K562 (cell line): ENCODE results near the gene CTNNA3. TPM values are rescaled to one million over a fixed set of nuclear protein-coding genes. Genes with fewer than 3 reads are reported as not detected.

ENCODE experiments used
- ATAC-seq: fragments of 200-7000 bp; cut with Tn5 transposase; 3 replicates; pipeline ENCODE4 v1.9.1; 2020; ENCODE audit warnings: moderate library complexity
- BruUV-seq: library from RNA; stranded (reverse); fragments of 400-500 nt; replicated peaks from 2 replicates; lab custom pipeline; 2021; lab: Mats Ljungman, UMichigan
- CTCF ChIA-PET: fragments of 300-600 bp; formaldehyde crosslinking; extraction: SDS; loops from one replicate; lab custom pipeline; 2021; ENCODE audit warnings: low intra/inter-chr PET ratio; lab: Yijun Ruan, JAX
- POLR2A ChIA-PET: fragments of 300-600, 350-650 bp; sonication (Branson Sonifier 250); formaldehyde crosslinking; extraction: SDS; loops from one replicate; lab custom pipeline; 2021; ENCODE audit warnings: antibody characterized with exemption, inconsistent platforms; lab: Yijun Ruan, JAX
- DNase-seq, 4 experiments: peaks; one replicate each; pipeline versions ENCODE4 v3.0.0 to v3.0.0-alpha.2; 2011 to 2018; ENCODE audit warnings: low spot score in 3 of 4, mixed read lengths in 3 of 4; ENCODE audit errors: extremely low read depth in 1 of 4
- FAIRE-seq: peaks from 2 replicates; lab custom pipeline; 2011; peaks lifted over from hg19 to GRCh38; lab: Jason Lieb, UNC
- H2AFZ ChIP-seq: 2 replicates; pipeline ENCODE4 v1.6.0; 2011; ENCODE audit warnings: low read depth, low read length, control low read depth, inconsistent platforms
- H3K27ac ChIP-seq: fragments of 200-600 bp; 3 replicates; pipeline ENCODE4 v1.8.0; 2011; ENCODE audit warnings: low read depth, mild to moderate bottlenecking, control low read depth, inconsistent platforms, low read length, moderate library complexity, mixed read lengths; ENCODE audit errors: extremely low read depth
- H3K27me3 ChIP-seq, 2 experiments: fragments of 300-600 bp in 1 of 2; 2 replicates in 1 of 2; 3 replicates in 1 of 2; pipeline versions ENCODE4 v1.6.0 to v1.8.0; 2011; ENCODE audit warnings: inconsistent platforms in 2 of 2, low read length in 2 of 2, mild to moderate bottlenecking in 1 of 2, mixed read lengths in 1 of 2, moderate library complexity in 1 of 2; ENCODE audit not compliant: control insufficient read depth in 2 of 2, insufficient read depth in 2 of 2
- H3K36me3 ChIP-seq: fragments of 300-600 bp; 3 replicates; pipeline ENCODE4 v1.8.0; 2011; ENCODE audit warnings: mild to moderate bottlenecking, low read length, inconsistent platforms; ENCODE audit not compliant: control insufficient read depth, insufficient read depth
- H3K4me1 ChIP-seq, 2 experiments: fragments of 200-600 bp in 1 of 2; replicated peaks in 1 of 2; 2 replicates in 1 of 2; 3 replicates in 1 of 2; pipeline versions ENCODE4 v1.5.1 to v1.8.0; 2011; ENCODE audit warnings: inconsistent platforms in 2 of 2, low read length in 2 of 2, mild to moderate bottlenecking in 1 of 2, mixed read lengths in 1 of 2, moderate library complexity in 1 of 2; ENCODE audit not compliant: control insufficient read depth in 2 of 2, insufficient read depth in 2 of 2
- H3K4me2 ChIP-seq: 2 replicates; pipeline ENCODE4 v1.6.1; 2011; ENCODE audit warnings: low read length, control low read depth, inconsistent platforms, mixed read lengths; ENCODE audit not compliant: insufficient read depth
- H3K4me3 ChIP-seq: fragments of 200-600 bp; sonication (generic), shearing (Covaris generic); 2 replicates; pipeline ENCODE4 v1.5.1; 2016; ENCODE audit warnings: control low read depth, inconsistent platforms
- H3K79me2 ChIP-seq: fragments of 200-600 bp; 3 replicates; pipeline ENCODE4 v1.8.0; 2011; ENCODE audit warnings: low read length, inconsistent platforms; ENCODE audit not compliant: control insufficient read depth, insufficient read depth
- H3K9ac ChIP-seq, 2 experiments: 2 replicates each; pipeline versions ENCODE4 v1.6.0 to v1.6.1; 2011; ENCODE audit warnings: low read depth in 2 of 2, low read length in 2 of 2, control low read depth in 1 of 2, inconsistent platforms in 1 of 2, mild to moderate bottlenecking in 1 of 2, mixed read lengths in 1 of 2; ENCODE audit not compliant: insufficient read depth in 1 of 2
- H3K9me1 ChIP-seq: one replicate; pipeline ENCODE4 v1.6.0; 2011; ENCODE audit warnings: inconsistent platforms, mild to moderate bottlenecking, low read length, moderate library complexity; ENCODE audit not compliant: control insufficient read depth, insufficient read depth
- H3K9me3 ChIP-seq: replicated peaks from 2 replicates; pipeline ENCODE4 v1.5.1; 2011; ENCODE audit warnings: low read depth, low read length, inconsistent platforms; ENCODE audit not compliant: control insufficient read depth, insufficient read depth
- H4K20me1 ChIP-seq: replicated peaks from 2 replicates; pipeline ENCODE4 v1.6.1; 2011; ENCODE audit warnings: low read length, inconsistent platforms, mixed read lengths; ENCODE audit not compliant: control insufficient read depth, insufficient read depth
- DMBX1 ChIP-seq: fragments of 250-450 bp; sonication (Bioruptor Pico); IDR thresholded peaks from 2 replicates; pipeline ENCODE4 v1.8.0; 2022; ENCODE audit warnings: inconsistent platforms, mild to moderate bottlenecking, moderate library complexity, borderline replicate concordance
- KDM1A ChIP-seq, 2 experiments: fragments of 450-650 bp; IDR thresholded peaks; 2 replicates each; pipeline ENCODE4 v1.6.1; 2016; ENCODE audit warnings: mild to moderate bottlenecking in 2 of 2
- MCM5 ChIP-seq: fragments of 450-650 bp; IDR thresholded peaks from 2 replicates; pipeline ENCODE4 v1.6.1; 2016; ENCODE audit warnings: low read depth
- NFYB ChIP-seq: IDR thresholded peaks from 2 replicates; pipeline ENCODE4 v1.6.1; 2011; ENCODE audit warnings: mild to moderate bottlenecking, moderate library complexity; ENCODE audit not compliant: insufficient read length; ENCODE audit errors: extremely low read depth
- PCBP2 ChIP-seq: fragments of 200-400 bp; formaldehyde crosslinking; IDR thresholded peaks from 2 replicates; pipeline ENCODE4 v1.6.1; 2018; ENCODE audit warnings: low read length, low read depth, mild to moderate bottlenecking, moderate library complexity; ENCODE audit not compliant: poor library complexity, severe bottlenecking
- SMARCA5 ChIP-seq: fragments of 450-650 bp; IDR thresholded peaks from 2 replicates; pipeline ENCODE4 v1.6.1; 2016
- SREBF1 ChIP-seq: fragments of 150-350 bp; IDR thresholded peaks from 2 replicates; pipeline ENCODE4 v1.6.1; 2014; ENCODE audit warnings: antibody characterized with exemption, low read depth, low read length, borderline replicate concordance
- SRF ChIP-seq, 2 experiments: fragments of 250-450, 450-650 bp in 1 of 2; sonication (Bioruptor Pico) in 1 of 2; sonication (generic) in 1 of 2; formaldehyde crosslinking; IDR thresholded peaks; 2 replicates each; pipeline versions ENCODE4 v1.5.0 to v1.5.1; 2020 to 2022; ENCODE audit warnings: mild to moderate bottlenecking in 1 of 2, missing genetic modification reagents in 1 of 2
- SRSF7 ChIP-seq: fragments of 200-400 bp; formaldehyde crosslinking; optimal IDR thresholded peaks from 2 replicates; pipeline ENCODE3; 2017; ENCODE audit warnings: mild to moderate bottlenecking, low read depth, low read length
- ZKSCAN1 ChIP-seq: fragments of 150-350 bp; IDR thresholded peaks from 2 replicates; pipeline ENCODE4 v1.6.1; 2016; ENCODE audit warnings: low read depth, low read length
- WGBS: fragments of 100-300 bp; shearing (Covaris generic); methylation state at CpG from one replicate; pipeline ENCODE4 v1.1.6; 2016; ENCODE audit warnings: low coverage, mixed read lengths; ENCODE audit not compliant: insufficient coverage; ENCODE audit errors: missing lambda C conversion rate; 5-methylcytosine and 5-hydroxymethylcytosine counted together
- in situ Hi-C: fragments of 300-500 bp; cut with MboI; formaldehyde crosslinking; loops from 4 replicates; pipeline ENCODE4 v1.15.0; 2018; ENCODE audit warnings: inconsistent platforms, mixed read lengths
- intact Hi-C: fragments of 100-400 bp; cut with micrococcal nuclease; formaldehyde crosslinking; loops from 2 replicates; pipeline ENCODE4 v1.14.2; 2022
- polyA plus RNA-seq, 8 experiments: library from polyadenylated mRNA; depleted of rRNA in 4 of 8; stranded (reverse) in 5 of 8; unstranded in 3 of 8; fragments of >200 nt; fragmentation: Nextera tagmentation in 2 of 8; fragmentation: Illumina TruSeq in 1 of 8; extraction: Ambion mirVana in 2 of 8; extraction: Trizol in 1 of 8; gene quantifications; 2 replicates each; pipeline versions ENCODE4 v1.2.1 to v1.2.3, GENCODE V29; 2011 to 2014; ENCODE audit warnings: inconsistent platforms in 1 of 8, missing spikeins in 1 of 8
- total RNA-seq, 7 experiments: library from RNA; depleted of rRNA in 6 of 7; stranded (reverse); fragments of >200 nt in 6 of 7; fragmentation: Illumina TruSeq in 2 of 7; extraction: Trizol in 2 of 7; gene quantifications; 2 replicates each; pipeline versions ENCODE4 v1.2.1 to v1.2.3, GENCODE V29; 2011 to 2021; ENCODE audit warnings: low replicate concordance in 1 of 7
- TF ChIP-seq, protein P1 (sequence below): fragments of 450-650 bp; formaldehyde crosslinking; IDR thresholded peaks from 2 replicates; pipeline ENCODE4 v1.4.0; 2022; ENCODE audit warnings: missing genetic modification characterization
- TF ChIP-seq, protein P2 (sequence below): fragments of 250-450 bp; sonication (Bioruptor Pico); IDR thresholded peaks from 2 replicates; pipeline ENCODE4 v1.4.0; 2020
- TF ChIP-seq, protein P3 (sequence below): sonication (generic); formaldehyde crosslinking; IDR thresholded peaks from 2 replicates; pipeline ENCODE4 v1.5.0; 2020; ENCODE audit warnings: missing genetic modification reagents

Gene CTNNA3
- total and polyA plus RNA-seq, 9 of the 15 experiments (the other 6 are each of a cell fraction or from before 2014, with no cell fraction given), result 0.04 TPM; not detected in 8

DNA sequence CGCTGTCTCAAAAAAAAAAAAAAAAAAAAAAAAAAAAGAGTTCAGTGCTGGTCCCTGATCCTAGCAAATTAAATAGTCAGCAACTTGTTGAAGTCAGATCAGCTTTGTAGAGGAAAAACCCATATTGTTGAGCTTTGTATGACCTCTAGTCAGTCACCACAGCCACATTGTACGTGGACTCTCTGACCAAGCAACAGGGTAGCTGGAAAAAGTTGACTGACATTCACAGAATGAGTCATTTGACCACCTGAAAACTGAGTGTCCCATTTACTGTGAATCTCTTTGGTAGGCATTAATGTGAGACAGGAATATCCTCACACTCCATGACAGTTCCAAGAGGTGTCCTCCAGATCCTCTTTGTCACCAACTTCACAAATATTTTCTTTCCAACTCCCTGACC is 399.1 kb downstream of the CTNNA3 start:
- no peak overlapping the region for H3K4me2 ChIP-seq
- in situ Hi-C loops, result no loop called here
- no peak overlapping the region for H3K4me3 ChIP-seq
- TF ChIP-seq PCBP2 (no peak), SRSF7 (no peak)
- FAIRE-seq (no peak), DNase-seq (no peak), ATAC-seq (no peak)
- H3K9me3 ChIP-seq, result 0 out of 2 replicates have a peak, but pooled peaks cover 2% of the 10 kb centered on the region
- no peak overlapping the region for H3K9ac ChIP-seq
- H3K9me1 ChIP-seq, result no peaks in the 10 kb centered on the region
- intact Hi-C loops, result no loop called here
- H2AFZ ChIP-seq, result no peak overlapping the region
- ChIA-PET POLR2A (no interaction called here), CTCF (no interaction called here)
- no peaks in the 10 kb centered on the region for H3K4me1 ChIP-seq
- no peaks in the 10 kb centered on the region for H3K79me2 ChIP-seq
- WGBS, result 0% methylated on average over 1 of the region's 2 CpGs
- no peaks in the 10 kb centered on the region for H3K36me3 ChIP-seq
- no peaks in the 10 kb centered on the region for H4K20me1 ChIP-seq
- H3K27me3 ChIP-seq, result no peaks in the 10 kb centered on the region
- BruUV-seq, result no TSS peak
- no peak overlapping the region for H3K27ac ChIP-seq

DNA sequence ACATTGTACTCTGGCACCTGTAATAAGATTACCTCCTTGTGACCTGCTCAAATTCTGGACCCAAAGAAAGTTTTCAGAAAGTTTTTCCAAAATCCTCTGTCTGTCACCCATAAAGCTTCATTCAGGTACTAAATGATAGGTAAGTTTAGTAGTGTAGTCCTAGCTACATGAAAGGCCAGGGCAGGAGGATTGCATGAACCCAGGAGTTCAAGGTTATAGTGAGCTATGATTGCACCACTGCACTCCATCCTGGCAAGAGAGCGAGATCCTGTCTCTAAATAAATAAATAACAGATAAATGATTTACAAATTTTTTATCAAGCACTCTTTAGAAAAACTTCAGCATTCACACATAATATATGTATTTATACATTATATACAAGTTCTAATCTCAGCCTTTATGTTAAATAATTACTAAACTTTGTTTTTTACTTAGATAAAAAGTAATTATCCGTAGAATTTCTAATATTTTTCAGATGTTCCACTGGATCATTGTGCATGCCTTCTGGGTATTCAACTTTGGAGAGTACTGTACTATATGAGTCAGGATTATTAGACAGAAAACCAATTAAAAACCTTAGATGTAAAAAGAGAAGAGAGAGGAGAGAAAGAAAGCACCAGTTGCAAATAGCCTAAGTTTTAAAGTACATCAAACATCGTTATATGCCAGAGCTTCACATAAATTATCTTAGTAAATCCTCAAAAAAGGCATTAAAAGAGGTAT is 407.1 kb downstream of the CTNNA3 start:
- Histone ChIP-seq H3K4me1 (no peaks in the 10 kb centered on the region), H3K9me3 (no peaks in the 10 kb centered on the region; the same call in 1 of the 2 replicates), H3K4me2 (no peak overlapping the region), H3K27ac (no peak overlapping the region), H3K36me3 (no peaks in the 10 kb centered on the region), H3K9ac (no peak overlapping the region), H3K4me3 (no peak overlapping the region), H4K20me1 (no peaks in the 10 kb centered on the region), H3K27me3 (no peaks in the 10 kb centered on the region), H3K9me1 (no peaks in the 10 kb centered on the region), H3K79me2 (no peaks in the 10 kb centered on the region), H2AFZ (no peak overlapping the region)
- in situ Hi-C loops, result no loop called here
- ChIA-PET POLR2A (no interaction called here), CTCF (no interaction called here)
- 0% methylated on average over 3 of the region's 3 CpGs for WGBS
- no peak for DNase-seq
- no peak for FAIRE-seq
- BruUV-seq, result no TSS peak
- ATAC-seq, result no peak
- intact Hi-C loops, result no loop called here
- no peak for TF ChIP-seq MCM5
- TF ChIP-seq NFYB, result no peak
- TF ChIP-seq KDM1A (IDR thresholded peaks at IDR 0.05), result no peak
- no peak for TF ChIP-seq SMARCA5
- no peak for TF ChIP-seq SREBF1
- no peak for TF ChIP-seq SRF (CRISPR knock-in tag; IDR thresholded peaks at IDR 0.05)
- TF ChIP-seq, protein P1, sequence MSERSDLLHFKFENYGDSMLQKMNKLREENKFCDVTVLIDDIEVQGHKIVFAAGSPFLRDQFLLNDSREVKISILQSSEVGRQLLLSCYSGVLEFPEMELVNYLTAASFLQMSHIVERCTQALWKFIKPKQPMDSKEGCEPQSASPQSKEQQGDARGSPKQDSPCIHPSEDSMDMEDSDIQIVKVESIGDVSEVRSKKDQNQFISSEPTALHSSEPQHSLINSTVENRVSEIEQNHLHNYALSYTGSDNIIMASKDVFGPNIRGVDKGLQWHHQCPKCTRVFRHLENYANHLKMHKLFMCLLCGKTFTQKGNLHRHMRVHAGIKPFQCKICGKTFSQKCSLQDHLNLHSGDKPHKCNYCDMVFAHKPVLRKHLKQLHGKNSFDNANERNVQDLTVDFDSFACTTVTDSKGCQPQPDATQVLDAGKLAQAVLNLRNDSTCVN (CRISPR knock-in tag), result no peak
- TF ChIP-seq, protein P2, sequence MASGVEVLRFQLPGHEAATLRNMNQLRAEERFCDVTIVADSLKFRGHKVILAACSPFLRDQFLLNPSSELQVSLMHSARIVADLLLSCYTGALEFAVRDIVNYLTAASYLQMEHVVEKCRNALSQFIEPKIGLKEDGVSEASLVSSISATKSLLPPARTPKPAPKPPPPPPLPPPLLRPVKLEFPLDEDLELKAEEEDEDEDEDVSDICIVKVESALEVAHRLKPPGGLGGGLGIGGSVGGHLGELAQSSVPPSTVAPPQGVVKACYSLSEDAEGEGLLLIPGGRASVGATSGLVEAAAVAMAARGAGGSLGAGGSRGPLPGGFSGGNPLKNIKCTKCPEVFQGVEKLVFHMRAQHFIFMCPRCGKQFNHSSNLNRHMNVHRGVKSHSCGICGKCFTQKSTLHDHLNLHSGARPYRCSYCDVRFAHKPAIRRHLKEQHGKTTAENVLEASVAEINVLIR (CRISPR knock-in tag), result no peak
- TF ChIP-seq, protein P3, sequence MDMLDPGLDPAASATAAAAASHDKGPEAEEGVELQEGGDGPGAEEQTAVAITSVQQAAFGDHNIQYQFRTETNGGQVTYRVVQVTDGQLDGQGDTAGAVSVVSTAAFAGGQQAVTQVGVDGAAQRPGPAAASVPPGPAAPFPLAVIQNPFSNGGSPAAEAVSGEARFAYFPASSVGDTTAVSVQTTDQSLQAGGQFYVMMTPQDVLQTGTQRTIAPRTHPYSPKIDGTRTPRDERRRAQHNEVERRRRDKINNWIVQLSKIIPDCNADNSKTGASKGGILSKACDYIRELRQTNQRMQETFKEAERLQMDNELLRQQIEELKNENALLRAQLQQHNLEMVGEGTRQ (CRISPR knock-in tag), result no peak
- TF ChIP-seq ZKSCAN1, result no peak
- no peak for TF ChIP-seq DMBX1 (CRISPR knock-in tag)
